Caco-2 (cell line): ENCODE results near the gene UGT1A9. TPM values are rescaled to one million over a fixed set of nuclear protein-coding genes. Genes with fewer than 3 reads are reported as not detected.

Source experiments
- BruUV-seq: library from RNA; stranded (reverse); fragments of 400-500 nt; replicated peaks from 2 replicates; lab custom pipeline; 2021; lab: Mats Ljungman, UMichigan
- CTCF ChIA-PET: fragments of 300-600 bp; sonication (Branson Sonifier 250); formaldehyde crosslinking; loops from one replicate; lab custom pipeline; 2022; ENCODE audit warnings: antibody characterized with exemption; lab: Charles Lee
- POLR2A ChIA-PET: fragments of 300-600 bp; sonication (Branson Sonifier 250); formaldehyde crosslinking; loops from one replicate; lab custom pipeline; 2022; ENCODE audit warnings: antibody characterized with exemption; lab: Charles Lee
- DNase-seq, 2 experiments: peaks; one replicate each; pipeline versions ENCODE4 v3.0.0 to v3.0.0-alpha.2; 2020 to 2022
- H3K27me3 ChIP-seq: replicated peaks from 2 replicates; pipeline ENCODE4 v1.6.0; 2011; ENCODE audit warnings: low read length; ENCODE audit not compliant: control insufficient read depth, insufficient read depth
- H3K36me3 ChIP-seq: 2 replicates; pipeline ENCODE4 v1.5.1; 2011; ENCODE audit warnings: low read length; ENCODE audit not compliant: control insufficient read depth, insufficient read depth
- H3K4me1 ChIP-seq: fragments of 250-450 bp; sonication (Bioruptor Pico); 2 replicates; pipeline ENCODE4 v1.5.1; 2020; ENCODE audit warnings: mild to moderate bottlenecking
- H3K4me3 ChIP-seq: 2 replicates; pipeline ENCODE4 v1.5.1; 2011; ENCODE audit warnings: low read depth, mild to moderate bottlenecking, control low read depth, low read length
- H3K9me3 ChIP-seq: fragments of 250-450 bp; sonication (Bioruptor Pico); 2 replicates; pipeline ENCODE4 v1.5.1; 2020; ENCODE audit warnings: mild to moderate bottlenecking, moderate library complexity
- H3K27ac Mint-ChIP-seq: one replicate; pipeline ENCODE4 v1.8.0; 2022; ENCODE audit warnings: mixed read lengths; ENCODE audit not compliant: unreplicated experiment
- H3K27me3 Mint-ChIP-seq: one replicate; pipeline ENCODE4 v1.8.0; 2022; ENCODE audit warnings: mixed read lengths; ENCODE audit not compliant: insufficient read depth, unreplicated experiment
- H3K36me3 Mint-ChIP-seq: one replicate; pipeline ENCODE4 v1.8.0; 2022; ENCODE audit warnings: mild to moderate bottlenecking, mixed read lengths; ENCODE audit not compliant: insufficient read depth, unreplicated experiment
- H3K4me1 Mint-ChIP-seq: one replicate; pipeline ENCODE4 v1.8.0; 2022; ENCODE audit warnings: low read depth, mixed read lengths; ENCODE audit not compliant: unreplicated experiment
- H3K4me3 Mint-ChIP-seq: one replicate; pipeline ENCODE4 v1.8.0; 2022; ENCODE audit warnings: mild to moderate bottlenecking, moderate library complexity, mixed read lengths; ENCODE audit not compliant: unreplicated experiment
- H3K9me3 Mint-ChIP-seq: one replicate; pipeline ENCODE4 v1.8.0; 2022; ENCODE audit warnings: mixed read lengths; ENCODE audit not compliant: unreplicated experiment
- CTCF ChIP-seq, 2 experiments: fragments of 200-600 bp in 1 of 2; IDR thresholded peaks; 1 replicate in 1 of 2; 2 replicates in 1 of 2; pipeline versions ENCODE4 v1.5.1 to v1.8.0; 2011 to 2022; ENCODE audit warnings: antibody characterized with exemption in 1 of 2, control low read depth in 1 of 2, inconsistent platforms in 1 of 2, low read depth in 1 of 2, low read length in 1 of 2, mild to moderate bottlenecking in 1 of 2, moderate library complexity in 1 of 2; ENCODE audit not compliant: insufficient read depth in 1 of 2, severe bottlenecking in 1 of 2, unreplicated experiment in 1 of 2
- intact Hi-C: fragments of 100-400 bp; cut with micrococcal nuclease; formaldehyde crosslinking; loops from one replicate; pipeline ENCODE4 v1.10.0; 2022; ENCODE audit not compliant: unreplicated experiment
- total RNA-seq: library from RNA; stranded (reverse); gene quantifications from 2 replicates; pipeline ENCODE4 v1.2.3, GENCODE V29; 2022

The UGT1A9 gene
- total RNA-seq, 1 experiment from 2014 or later: 0.20 TPM

- Mint-ChIP-seq H3K9me3 (no peaks in the 10 kb centered on the region), H3K36me3 (peaks cover 17% of the 10 kb centered on the region), H3K4me1 (no peaks in the 10 kb centered on the region), H3K27ac (no peak overlapping the region), H3K4me3 (no peak overlapping the region), H3K27me3 (no peaks in the 10 kb centered on the region)
- no TSS peak for BruUV-seq
- TF ChIP-seq CTCF (IDR thresholded peaks at IDR 0.05; ENCODE audit: insufficient read depth in 1 of 2, low read depth in 1 of 2, low read length in 1 of 2, severe bottlenecking in 1 of 2, unreplicated experiment in 1 of 2): no peak
- H3K9me3 ChIP-seq: no peaks in the 10 kb centered on the region
- no peaks in the 10 kb centered on the region for H3K27me3 ChIP-seq
- intact Hi-C loops: no loop called here
- peaks cover 12% of the 10 kb centered on the region; the same call in 1 of the 2 replicates for H3K4me1 ChIP-seq
- no peak overlapping the region for H3K4me3 ChIP-seq
- DNase-seq: no peak
- ChIA-PET POLR2A (no interaction called here), CTCF (no interaction called here)
- no peaks in the 10 kb centered on the region for H3K36me3 ChIP-seq
Measured at GRCh38 chr2:233690444-233690843, 18.7 kb downstream of the UGT1A9 start.

- no peaks in the 10 kb centered on the region for H3K27me3 ChIP-seq
- no peaks in the 10 kb centered on the region for H3K9me3 ChIP-seq
- intact Hi-C loops: no loop called here
- H3K27me3 Mint-ChIP-seq: no peaks in the 10 kb centered on the region
- peak in 1 of 2 experiments; percentile 50 for DNase-seq
- peak overlapping the region; percentile 70 for H3K4me3 Mint-ChIP-seq
- peaks cover 17% of the 10 kb centered on the region; the same call in 1 of the 2 replicates for H3K4me1 ChIP-seq
- no peaks in the 10 kb centered on the region for H3K36me3 ChIP-seq
- TSS peak; percentile 27 for BruUV-seq
- no peaks in the 10 kb centered on the region for H3K4me1 Mint-ChIP-seq
- peaks cover 17% of the 10 kb centered on the region for H3K36me3 Mint-ChIP-seq
- ChIA-PET POLR2A (interaction anchor here (0.5 kb wide), 1 partner anchor 478 kb away, joined by 6 read pairs; no protein-coding TSS in a partner anchor), CTCF (no interaction called here)
- no peaks in the 10 kb centered on the region for H3K9me3 Mint-ChIP-seq
- H3K27ac Mint-ChIP-seq: no peak overlapping the region
- no peak overlapping the region for H3K4me3 ChIP-seq
- TF ChIP-seq CTCF (IDR thresholded peaks at IDR 0.05; ENCODE audit: insufficient read depth in 1 of 2, low read depth in 1 of 2, low read length in 1 of 2, severe bottlenecking in 1 of 2, unreplicated experiment in 1 of 2): no peak
Measured at GRCh38 chr2:233691443-233692433, 20.0 kb downstream of the UGT1A9 start.

GRCh38 chr2:233692648-233693047 lies 20.9 kb downstream of the UGT1A9 start, which contains the start of gene UGT1A6:
Gene UGT1A6, plus strand, starts transcription at chr2:233692890. Its CDS starts 115 bp downstream, at chr2:233693005.
- Mint-ChIP-seq H3K4me1 (no peaks in the 10 kb centered on the region), H3K27ac (peak within 1 kb of the TSS; percentile 25), H3K27me3 (no peaks in the 10 kb centered on the region), H3K9me3 (no peaks in the 10 kb centered on the region), H3K4me3 (peak within 1 kb of the TSS; percentile 70), H3K36me3 (peaks cover 17% of the 10 kb centered on the region)
- 0 out of 2 replicates have a peak within 1 kb of the TSS, but pooled peaks have one; percentile 3 for H3K4me3 ChIP-seq
- peaks cover 17% of the 10 kb centered on the region; the same call in 1 of the 2 replicates for H3K4me1 ChIP-seq
- TF ChIP-seq CTCF (IDR thresholded peaks at IDR 0.05; ENCODE audit: insufficient read depth in 1 of 2, low read depth in 1 of 2, low read length in 1 of 2, severe bottlenecking in 1 of 2, unreplicated experiment in 1 of 2): no peak
- H3K27me3 ChIP-seq: no peaks in the 10 kb centered on the region
- no peaks in the 10 kb centered on the region for H3K36me3 ChIP-seq
- no peaks in the 10 kb centered on the region for H3K9me3 ChIP-seq
- ChIA-PET POLR2A (no interaction called here), CTCF (no interaction called here)
- no TSS peak for BruUV-seq
- intact Hi-C loops: loop anchor here (1.0 kb wide), 1 partner anchor 8 kb away; no protein-coding TSS in a partner anchor
- DNase-seq: no peak
